IPS-NIHi11 (cell line): ENCODE results near the gene CIAO2B.
A peak's percentile ranks its signal among the peaks of the same experiment; 100 is the strongest.
"Not testable (repeated sequence)": the region's sequence is repeated elsewhere in the genome, so short reads cannot be mapped to it uniquely, and the experiment has no call there.

Experiments
- DNase-seq: peaks from one replicate; pipeline ENCODE4 v3.0.0; 2012; ENCODE audit warnings: mixed read lengths, low spot score

The CIAO2B gene

DNA sequence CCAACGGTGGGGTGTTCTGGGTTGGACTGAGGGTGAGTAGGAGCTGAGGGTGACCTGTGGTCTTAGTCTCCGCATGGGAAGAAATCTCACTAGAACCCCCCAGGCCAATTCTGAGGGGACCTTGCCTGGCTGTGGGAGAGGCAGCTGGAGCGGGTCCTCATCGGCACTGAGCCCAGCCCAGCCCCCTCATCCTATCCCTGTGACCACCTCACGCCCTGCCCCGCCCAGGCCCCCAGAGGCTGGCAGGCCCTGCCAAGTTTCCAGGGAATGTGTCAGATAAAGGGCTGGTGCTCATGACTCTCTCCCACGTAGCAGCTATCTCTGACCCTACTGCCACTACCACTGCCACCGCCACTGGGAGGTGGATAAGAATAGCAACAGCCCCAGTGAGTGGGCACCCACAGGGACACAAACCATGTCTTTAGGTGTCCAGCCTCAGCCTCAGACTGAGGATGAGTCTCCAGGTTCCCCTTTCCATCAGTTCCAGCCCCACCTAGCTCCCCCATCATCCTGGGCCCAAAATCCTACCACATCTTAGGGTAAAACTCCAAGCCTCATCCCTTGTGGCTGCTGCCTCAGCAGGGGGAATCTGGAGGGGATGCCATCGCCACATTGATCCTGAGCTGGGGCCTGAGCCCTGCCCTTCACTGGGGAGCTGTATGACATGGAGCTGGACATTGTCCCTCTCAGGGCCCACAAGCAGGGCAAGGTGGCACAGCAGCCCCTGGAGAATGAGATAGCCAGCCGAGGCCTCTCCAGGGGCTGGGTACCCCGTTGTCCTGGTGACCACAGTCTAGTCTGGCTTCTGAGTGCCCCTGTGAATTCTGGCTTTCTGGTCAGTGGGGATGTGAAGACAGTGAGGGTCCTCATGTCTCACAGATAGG is 30.4 kb downstream of the CIAO2B start:
- DNase-seq, result no peak

DNA sequence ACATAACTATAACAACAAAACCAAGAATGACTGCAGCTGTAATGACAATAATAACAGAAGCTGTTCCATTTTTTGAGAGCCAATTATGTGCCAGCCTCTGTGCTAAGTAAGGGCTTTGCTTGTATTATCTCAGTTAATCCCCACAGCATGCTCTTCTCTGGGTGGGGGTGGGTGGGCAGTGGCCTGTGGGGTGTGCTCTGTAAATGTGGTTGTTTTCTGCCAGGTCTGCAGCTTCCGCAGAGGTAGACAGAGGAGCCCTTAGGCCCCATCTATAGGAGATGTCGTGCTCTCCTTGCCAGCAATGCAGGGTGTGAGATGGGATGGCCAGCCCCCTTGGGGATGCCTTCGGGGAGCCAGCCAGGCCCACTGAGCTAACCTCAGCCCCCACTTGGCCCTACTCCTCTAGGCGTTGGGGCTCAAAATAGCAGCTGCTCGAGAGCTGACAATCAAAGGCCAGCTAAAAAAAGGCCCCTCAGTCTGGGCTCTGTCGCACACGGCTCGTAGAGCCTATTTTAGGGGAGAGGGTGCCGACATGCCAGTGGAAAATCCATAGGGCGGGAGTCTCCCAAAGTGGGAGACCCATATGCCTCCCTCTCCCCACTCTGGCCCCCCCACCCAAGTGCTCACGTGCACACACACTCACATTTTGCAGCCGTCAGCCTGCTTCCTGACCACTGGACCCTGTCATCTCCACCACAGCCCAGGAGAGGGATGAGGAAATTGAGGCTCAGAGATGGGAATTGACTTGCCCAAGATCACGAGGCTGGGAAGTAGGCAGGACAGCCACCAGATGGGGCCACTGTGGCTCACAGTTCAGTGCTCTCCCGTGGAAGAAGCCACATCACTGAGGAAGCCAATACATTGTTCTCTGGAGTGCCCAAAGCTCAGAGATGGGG is 31.3 kb downstream of the CIAO2B start:
- no peak for DNase-seq

DNA sequence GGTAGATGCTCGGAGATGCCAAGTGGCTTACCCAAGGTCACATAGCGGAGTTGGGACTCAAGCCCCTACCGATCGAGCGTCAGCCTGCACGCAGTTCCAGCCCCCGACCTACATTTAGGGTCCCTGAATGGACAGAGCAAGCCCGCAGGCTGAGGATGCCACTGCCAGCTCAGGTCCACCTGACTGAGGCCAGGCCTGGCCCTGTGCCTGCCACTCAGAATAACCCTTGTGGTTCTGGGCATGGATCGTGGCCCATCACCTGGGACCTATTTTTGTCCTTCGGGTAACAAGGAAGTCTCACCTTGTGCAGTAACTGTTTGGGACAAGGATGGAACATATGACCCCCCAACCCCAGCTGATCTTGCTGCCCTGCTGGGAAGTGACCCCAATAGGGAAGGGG is 32.6 kb downstream of the CIAO2B start:
- DNase-seq, result no peak

DNA sequence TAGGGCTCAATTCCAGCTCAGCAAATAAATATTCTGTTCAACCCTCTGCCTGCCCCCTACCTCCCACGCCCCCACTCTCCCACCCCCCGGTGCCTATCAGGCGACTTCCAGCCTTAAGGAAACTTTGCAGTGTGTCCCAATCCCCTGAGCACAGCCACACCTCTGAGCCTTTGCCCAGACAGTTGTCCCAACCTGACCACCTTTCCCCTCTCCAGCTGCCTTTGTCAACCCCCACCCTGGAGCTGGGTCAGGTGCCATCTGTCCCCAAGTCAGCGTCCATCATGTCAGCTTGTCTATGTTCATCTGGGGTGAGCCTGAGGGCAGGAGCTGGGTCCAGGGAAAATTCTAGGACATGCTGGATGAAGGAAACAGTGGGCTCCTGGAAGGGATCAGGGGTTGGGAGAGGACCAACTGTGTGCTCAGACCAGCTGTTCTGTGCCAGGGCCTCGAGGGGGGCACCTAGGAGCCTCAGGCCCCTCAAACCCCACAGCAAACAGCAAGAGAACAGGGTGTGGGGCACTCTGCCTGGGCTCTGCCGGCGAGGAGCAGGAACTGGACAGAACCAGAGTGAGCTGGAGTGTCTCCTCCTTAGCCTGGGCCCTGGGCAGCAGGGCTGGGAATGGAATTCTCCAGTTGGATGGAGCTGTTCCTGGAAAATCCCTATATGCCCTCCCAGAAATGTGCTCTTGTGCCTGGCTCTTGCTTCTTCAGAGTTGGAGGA is 33.3 kb downstream of the CIAO2B start:
- DNase-seq, result peak; percentile 4

DNA sequence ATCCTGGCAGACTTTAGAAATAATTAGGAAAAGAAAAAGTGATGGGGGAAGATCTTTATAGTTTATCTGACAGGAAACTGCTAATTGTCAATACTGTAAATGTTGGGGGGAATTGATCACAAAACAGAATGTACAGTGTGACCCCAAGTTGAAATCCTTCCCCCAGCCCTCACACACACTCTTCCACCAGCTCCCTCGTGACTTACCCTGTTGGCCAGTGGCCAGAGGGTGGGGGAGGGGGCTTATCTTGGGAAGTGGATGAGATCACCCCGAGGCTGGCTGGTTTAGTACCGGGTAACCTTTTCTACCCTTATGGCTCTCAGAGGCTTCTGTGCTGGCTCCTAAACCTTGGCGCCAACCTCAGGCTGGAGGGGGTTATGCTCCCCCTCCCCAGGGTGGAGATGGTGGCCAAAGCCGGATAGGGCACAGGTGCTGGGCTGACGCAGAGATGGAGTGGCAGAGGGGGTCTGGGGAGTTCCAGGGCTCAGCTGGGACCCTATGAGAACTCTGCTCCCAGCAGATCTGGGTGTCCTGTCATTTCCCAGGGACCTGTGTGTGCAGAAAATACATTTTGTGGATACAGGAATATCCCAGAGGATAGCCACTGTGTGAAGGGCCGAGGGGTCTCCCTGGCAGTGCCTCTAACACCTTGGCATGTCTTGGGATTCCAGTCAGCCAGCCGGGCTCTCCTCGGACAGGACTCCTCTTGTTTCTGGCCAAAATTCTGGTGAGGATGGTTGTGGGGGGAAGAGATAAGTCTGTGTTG is 34.1 kb downstream of the CIAO2B start:
- peak; percentile 57 for DNase-seq

DNA sequence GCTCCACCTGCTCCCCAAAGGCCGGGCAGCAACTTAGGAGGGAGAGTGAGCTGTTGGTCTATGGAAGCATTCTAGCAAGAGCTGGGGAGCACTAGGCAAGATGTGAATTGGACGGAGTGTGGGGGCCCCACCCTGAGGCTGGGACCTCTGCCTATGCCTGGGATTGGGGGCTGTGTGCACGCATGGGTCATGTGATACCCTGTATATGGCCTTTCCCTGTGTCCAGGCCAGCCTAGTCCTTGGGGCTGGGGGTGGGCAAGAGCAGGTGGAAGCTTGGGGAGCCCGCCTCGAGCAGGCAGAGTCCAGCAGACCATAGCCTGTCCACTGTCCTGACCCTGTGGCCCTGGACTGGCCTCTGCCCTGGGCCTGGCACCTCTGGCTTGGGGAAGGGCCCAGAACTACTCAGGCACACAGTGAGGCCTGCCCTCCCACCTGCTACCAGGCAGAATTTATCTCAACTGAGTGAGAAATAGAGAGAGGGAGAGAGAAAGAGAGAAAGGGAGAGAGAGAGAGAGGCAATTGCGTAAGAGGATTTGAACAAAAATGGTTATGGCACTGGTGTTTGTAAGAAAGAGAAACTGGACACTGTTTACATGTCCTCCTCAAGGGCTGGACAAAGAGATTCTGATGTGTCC is 34.8 kb downstream of the CIAO2B start:
- DNase-seq, result peak; percentile 6

DNA sequence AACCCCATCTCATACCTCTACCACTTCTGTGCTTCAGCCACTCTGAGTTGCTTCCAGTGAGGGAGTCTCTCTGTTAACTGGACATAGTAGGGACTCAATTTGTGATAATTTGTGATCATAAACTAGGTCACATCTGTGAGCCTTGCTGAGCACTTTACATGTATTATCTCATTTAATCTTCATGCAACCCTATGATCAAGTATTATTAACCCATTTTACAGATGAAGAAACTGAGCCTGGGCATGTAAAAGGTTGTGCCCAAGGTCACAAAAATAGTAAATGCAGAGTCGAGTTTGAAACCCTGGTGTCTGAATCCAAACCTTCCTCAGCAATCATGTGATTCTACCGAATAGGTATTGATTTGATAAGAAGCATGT is 35.3 kb downstream of the CIAO2B start:
- DNase-seq, result no peak

DNA sequence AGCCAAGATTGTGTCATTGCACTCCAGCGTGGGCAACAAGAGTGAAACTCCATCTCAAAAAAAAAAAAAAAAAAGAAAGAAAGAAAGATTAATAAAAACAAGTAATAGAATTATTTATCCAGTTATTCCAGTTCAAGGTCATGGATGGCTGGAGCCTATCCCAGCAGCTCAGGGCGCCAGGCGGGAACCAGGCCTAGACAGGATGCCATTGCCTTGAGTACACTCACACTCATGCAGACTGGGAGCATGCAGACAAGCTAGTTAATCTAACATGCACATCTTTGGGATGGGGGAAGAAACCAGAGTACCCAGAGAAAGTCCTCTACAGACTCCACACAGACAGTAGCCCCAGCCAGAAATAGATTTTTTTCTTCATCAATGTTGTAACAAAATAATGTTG is 36.0 kb downstream of the CIAO2B start:
- peak; percentile 10 for DNase-seq

DNA sequence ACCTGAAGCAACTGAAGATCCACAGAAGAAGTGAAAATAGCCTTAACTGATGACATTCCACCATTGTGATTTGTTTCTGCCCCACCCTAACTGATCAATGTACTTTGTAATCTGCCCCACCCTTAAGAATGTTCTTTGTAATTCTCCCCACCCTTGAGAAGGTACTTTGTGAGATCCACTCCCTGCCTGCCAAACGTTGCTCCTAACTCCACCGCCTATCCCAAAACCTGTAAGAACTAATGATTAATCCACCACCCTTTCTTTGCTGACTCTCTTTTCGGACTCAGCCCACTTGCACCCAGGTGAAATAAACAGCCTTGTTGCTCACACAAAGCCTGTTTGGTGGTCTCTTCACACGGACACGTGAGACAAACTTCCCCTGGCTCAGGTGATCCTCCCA is 37.5 kb downstream of the CIAO2B start:
- not testable (repeated sequence) for DNase-seq

DNA sequence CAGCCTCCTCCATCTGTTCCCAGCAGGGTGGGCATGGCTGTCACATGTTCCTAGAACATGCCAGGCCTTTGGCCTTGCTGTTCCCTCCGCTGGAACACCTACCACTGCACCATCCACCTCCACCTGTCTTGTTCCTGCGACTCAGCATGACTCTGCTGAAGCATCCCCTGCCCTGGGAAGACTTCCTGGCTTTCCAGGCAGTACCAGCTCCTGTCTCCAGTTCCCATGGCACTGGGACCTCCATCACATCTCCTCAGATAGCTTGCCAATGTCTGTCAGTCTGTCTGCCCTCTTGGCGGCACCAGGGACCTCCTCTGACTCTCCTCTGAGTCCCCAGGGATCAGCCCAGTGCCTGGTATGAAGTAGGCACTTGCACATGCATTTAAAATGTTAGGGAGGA is 38.2 kb downstream of the CIAO2B start:
- no peak for DNase-seq

DNA sequence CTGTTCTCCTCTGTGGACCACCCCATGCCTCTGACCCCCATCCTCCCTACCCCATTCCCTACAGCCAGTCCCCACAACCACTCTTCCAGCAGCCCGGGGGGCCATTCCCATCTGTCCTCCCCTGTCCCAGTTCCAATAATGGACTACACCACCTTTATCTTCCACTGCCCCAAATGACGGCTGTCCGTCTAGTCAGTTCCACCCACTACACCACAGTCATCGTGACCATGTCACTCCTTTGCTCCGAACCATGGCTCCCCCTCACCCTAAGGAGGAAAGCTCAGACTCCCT is 38.6 kb downstream of the CIAO2B start:
- DNase-seq, result no peak

DNA sequence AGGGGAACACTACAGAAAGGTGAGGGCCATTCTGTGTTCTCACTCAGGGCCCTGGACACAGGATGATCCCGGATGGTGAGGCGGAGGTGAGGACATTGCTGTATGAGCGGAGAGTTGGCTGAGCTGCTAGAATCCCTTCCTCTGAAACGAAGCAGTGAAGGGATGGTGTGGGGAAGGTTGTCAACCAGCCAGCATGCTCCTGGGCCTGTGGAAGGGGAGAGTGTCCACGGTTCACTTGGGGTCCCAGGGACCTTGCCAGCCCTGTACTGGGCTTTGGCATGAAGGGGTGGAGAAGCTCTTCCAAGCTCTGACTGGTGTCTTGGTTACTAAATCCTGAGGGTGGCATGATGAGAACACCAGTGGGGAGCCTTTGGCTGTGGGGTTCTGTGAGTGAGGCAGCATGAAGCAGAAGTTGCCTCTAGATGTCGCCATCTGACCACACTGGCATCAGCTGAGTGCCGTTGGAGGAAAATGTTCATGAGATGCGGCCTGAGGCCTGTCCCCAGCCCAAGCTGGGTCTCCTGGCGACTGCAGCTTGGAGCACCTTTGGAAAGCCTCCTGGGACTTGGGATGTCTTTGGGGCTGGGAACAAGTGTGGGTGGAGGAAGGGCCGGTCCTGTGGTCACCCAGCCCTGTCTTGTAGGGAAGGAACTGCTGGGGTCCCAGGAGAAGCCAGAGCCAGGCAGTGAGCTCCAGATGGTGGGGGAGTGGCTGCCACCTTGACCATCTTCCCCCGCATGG is 39.1 kb downstream of the CIAO2B start:
- DNase-seq, result peak; percentile 67

DNA sequence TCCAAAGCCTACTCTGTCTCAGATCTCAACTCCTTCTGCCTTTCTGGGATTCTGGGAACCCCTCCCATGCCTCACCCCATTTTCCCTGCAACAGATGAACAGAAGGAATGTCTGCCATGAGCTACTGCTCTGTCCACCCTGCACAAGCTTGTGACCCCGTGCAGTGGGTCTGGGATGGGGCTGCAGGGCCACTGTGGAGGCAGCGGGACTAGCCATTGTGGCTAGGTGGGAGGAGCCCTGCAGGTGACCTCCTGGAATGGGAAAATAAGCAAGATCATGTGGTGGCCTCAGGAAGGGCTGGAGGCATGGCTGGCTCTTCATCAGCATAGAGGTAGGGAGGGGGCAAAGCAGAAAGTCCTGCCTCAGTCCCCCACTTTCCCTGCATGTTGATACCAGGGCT is 40.1 kb downstream of the CIAO2B start:
- DNase-seq, result no peak

DNA sequence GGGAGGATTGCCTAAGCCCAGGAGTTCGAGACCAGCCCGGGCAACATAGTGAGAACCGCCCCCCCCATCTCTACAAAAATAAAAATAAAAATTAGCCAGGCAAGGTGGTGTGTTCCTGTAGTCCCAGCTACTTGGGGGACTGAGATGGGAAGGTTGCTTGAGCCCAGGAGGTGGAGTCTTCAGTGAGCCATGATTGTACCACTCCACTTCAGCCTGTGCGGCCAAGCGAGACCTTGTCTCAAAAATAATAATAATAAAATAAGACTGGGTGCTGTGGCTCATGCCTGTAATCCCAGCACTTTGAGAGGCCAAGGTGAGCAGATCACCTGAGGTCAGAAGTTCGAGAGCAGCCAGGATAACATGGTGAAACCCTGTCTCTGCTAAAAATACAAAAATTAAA is 42.4 kb downstream of the CIAO2B start:
- no peak for DNase-seq

DNA sequence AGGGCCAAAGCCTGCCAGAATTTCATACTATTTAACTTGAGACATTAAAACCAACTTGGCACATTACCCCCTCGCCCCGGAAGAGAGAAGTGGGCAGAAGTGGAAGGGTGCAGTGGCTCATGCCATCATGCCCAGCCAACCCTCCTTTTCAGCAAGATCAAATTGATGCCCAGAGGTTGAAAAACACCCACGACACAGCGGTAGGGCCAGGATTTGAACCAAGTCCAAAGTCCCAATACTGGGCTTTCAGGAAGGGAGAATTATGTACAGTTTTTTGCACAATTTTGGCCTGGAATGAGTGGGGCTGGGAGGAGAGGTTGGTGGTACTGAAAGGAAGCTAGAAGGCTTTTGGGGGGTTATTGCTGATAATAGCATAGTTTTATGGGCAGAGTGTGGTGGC is 42.8 kb downstream of the CIAO2B start:
- no peak for DNase-seq

DNA sequence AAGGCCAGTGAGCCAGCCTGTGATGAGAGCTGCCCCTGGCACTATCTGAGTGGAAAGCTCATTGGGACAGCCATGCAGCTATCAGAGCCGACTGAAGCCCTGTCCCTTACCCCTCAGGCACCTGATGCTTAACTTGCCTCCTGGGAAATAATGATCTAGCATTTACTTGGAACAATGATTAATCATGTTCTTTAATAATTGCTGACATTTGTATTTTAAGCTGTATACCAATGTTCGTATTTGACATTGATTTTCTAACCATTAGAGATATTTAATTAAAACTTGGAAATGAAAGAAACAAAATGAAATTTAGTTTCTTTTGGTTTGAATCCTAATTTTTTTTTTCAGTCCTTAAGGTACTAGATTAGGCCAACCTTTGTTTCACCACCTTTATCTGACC is 43.4 kb downstream of the CIAO2B start:
- no peak for DNase-seq

DNA sequence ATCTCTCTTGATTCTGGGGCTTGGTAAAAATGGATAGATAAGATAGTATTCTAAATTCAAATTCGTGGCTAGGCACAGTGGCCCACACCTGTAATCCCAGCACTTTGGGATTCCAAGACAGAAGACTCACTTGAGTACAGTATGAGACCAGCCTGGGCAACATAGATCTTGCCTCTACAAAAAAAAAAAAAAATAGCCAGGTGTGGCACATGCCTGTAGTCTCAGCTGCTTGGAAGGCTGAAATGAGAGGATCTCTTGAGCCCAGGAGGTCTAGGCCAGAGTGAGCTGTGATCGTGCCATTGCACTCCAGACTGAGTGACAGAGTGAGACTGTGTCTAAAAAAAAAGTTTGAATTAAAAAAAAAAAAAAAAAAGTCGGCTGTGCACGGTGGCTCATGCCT is 44.6 kb downstream of the CIAO2B start:
- no peak for DNase-seq

DNA sequence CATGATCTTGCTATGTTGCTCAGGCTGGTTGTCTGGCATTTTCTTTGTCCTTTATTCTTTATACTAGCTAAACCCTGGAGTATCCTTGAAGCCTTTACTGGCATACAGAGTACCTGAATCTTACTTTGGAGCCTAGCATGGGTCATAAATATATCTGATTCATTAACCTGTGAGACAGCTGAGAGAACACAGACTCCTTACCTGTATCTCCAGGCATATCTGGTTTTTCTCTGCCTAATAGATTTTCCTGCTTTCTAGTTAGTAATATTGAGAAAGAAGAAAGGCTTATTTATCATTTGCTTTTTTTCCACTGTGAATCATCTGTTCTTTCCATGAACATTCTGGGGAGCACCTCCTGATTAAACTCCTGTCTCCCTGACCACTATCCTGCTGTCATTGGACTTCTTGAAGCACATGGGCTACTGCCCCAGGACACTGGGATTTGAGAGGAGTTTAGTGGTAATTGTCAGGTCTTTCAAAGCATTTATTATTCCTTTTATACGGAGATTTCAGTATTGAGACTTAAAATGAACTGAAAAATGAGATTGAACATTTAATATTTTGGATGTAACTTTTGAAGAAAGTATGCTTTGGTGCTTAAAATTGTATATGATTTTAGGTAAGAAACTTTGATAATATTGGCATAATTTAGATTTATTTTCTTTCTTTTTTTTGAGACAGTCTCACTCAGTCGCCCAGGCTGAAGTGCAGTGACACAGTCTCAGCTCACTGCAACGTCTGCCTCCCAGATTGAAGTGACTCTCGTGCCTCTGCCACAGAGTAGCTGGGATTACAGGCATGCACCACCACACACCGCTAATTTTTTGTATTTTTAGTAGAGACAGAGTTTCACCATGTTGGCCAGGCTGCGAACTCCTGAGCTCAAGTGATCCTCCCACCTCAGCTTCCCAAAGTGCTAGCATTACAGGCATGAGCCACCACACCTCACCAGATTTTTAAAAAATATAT is 45.3 kb downstream of the CIAO2B start:
- no peak for DNase-seq

DNA sequence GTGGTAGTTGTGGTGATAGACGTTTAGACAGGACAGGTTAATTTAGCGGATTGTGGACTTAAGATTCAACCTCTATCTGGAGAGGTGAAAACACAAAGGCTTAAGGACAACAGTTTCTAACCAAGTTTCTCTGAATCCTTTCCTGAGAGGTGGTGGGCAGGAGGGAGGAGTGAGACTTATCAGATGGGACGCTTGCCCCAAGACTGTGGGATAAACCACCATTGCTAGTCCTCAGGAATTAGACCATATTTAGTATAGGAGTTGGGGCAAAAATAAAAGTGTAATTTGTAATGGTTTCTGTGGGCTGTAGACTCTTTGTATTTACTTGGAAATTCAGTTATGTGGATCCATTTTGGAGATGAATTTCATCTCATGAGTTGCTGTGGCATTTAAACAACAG is 47.3 kb downstream of the CIAO2B start:
- no peak for DNase-seq

DNA sequence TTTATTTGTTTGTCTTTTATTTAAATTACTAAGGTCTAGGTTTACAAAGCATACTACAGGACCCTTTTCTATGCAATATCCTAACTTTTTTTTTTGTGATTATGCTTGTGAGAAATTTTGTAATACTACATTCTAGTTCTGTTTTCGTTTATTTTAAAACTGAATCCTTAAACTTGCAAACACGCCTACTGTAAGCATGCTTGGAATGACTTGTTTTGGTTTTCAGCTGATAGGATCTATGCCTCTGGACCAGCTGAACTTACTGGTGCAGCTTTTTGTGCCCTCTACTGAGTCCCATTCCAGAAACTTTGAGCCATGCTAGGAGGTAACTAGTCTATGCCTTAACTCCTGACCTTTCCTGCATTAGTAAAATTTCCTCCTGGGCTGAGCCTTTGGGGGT is 47.9 kb downstream of the CIAO2B start:
- no peak for DNase-seq
